GM19467 (cell line): ENCODE data around the gene DNAJA4.
"Not testable (repeated sequence)": the region's sequence is repeated elsewhere in the genome, so short reads cannot be mapped to it uniquely, and the experiment has no call there.

Experiments used
- ATAC-seq: cut with Tn5 transposase; IDR thresholded peaks from one replicate; pipeline ENCODE4 v1.9.1; 2021; ENCODE audit warnings: mild to moderate bottlenecking, moderate library complexity; ENCODE audit not compliant: unreplicated experiment

Gene DNAJA4

GRCh38 chr15:78243491-78243941 lies 20.8 kb upstream of the DNAJA4 start:
- ATAC-seq: no peak

DNA sequence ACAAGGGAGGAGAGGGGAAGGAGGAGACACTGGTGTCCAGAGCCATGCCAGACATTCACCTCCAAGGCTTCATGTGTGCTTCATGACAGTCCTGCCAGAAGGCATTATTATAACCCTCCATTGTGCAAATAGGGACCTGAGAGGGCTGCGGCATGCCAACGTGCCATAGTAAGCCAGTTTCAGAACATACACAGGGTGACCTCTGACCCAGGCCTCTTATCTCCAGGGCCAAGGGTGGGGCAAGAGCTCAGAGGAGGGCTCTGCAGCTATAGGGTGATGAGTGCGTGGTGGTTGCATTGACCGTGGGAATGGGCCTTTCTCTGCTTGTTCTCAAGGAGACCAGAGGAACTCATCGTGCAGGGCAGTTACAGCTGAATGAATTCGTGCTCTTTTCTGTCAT lies 20.3 kb upstream of the DNAJA4 start:
- no peak for ATAC-seq

DNA sequence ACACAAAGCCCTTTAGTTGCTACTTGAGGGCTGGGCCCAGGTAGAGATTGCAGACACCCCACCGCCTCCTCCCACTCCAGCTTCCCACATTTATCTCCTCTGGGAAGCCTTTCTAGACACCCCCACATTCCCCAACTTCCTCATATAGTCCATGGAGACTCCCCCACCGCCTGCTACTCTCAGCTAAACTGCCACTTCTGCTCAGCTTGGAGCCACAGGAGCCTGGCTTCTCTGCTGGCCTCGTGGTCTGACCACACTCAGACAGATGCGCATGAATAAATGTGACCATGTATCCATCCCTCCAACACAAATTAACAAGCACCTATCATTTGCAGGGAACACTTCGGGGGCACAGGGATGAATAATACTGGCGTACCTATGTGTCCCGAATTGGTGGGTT lies 19.5 kb upstream of the DNAJA4 start:
- no peak for ATAC-seq

DNA sequence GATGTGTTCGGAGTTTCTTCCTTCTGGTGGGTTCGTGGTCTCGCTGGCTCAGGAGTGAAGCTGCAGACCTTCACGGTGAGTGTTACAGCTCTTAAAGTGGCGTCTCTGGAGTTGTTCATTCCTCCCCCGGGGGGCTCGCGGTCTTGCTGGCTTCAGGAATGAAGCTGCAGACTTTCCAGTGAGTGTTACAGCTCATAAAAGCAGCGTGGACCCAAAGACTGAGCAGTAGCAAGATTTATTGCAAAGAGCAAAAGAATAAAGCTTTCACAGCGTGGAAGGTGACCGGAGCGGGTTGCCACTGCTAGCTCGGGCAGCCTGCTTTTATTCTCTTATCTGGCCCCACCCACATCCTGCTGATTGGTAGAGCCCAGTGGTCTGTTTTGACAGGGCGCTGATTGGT lies 19.0 kb upstream of the DNAJA4 start:
- ATAC-seq: not testable (repeated sequence)

- ATAC-seq: not testable (repeated sequence)
Observed at GRCh38 chr15:78245976-78246620, 18.3 kb upstream of the DNAJA4 start.

DNA sequence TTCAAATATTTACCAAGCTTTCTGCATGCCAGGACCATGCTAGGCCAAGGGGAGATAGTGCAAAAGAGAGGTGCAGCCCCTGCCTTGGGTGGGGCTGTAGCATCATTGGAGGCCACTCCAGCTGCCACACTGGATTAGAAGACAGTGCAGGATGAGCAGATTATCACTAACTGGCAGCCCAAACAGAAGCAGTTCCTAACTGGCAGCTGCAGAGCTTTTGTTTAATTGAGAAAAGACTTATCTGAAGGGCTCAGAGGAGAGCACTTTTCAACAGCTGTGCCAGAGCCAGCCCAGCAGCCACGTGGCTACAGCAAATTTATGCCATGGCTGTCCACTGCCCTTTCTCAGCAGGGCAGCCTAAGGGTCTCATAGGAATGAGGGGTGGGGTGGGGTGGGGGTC lies 16.5 kb upstream of the DNAJA4 start:
- ATAC-seq: no peak

- ATAC-seq: no peak
Observed at GRCh38 chr15:78249131-78249530, 15.2 kb upstream of the DNAJA4 start.

DNA sequence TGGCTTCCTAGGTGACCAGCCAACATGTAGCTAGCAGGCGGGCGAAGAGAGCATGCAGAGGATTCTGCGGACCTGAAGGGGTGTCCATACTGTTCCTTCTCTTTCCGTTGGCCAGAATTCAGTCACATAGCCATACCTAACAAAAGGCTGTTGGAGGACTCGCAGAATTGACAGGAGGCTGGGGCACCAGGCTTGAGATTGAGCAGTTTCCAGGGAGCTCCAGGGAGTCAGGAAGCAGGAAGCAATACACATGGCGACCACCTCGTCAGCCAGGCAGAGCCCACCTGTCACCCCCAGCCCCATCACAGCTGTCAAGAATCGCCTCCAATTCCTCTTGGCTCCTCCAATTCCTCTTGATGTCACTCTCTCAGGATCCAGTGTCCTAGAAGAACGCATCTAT lies 13.2 kb upstream of the DNAJA4 start:
- no peak for ATAC-seq

GRCh38 chr15:78255421-78256043 lies 8.8 kb upstream of the DNAJA4 start:
- ATAC-seq: no peak

GRCh38 chr15:78256044-78256437 lies 8.3 kb upstream of the DNAJA4 start:
- ATAC-seq: no peak

DNA sequence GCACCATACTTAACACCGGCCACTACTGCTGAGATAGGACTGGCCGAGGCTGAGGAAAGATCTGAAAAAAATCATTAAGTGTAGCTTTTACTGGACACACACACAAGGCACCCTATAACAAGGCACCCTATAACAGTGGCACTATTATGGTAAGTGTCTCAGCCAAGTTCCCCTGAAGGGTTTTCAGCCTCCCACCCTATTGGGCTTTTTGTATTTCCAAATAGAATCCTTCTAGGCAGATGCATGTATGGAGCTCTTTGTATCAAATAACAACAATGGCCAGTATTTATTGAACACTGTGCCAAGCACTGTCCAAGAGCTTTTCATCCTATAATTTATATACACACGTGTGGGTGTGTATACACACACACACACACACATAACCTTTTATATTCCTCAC lies 6.7 kb upstream of the DNAJA4 start:
- ATAC-seq: no peak

DNA sequence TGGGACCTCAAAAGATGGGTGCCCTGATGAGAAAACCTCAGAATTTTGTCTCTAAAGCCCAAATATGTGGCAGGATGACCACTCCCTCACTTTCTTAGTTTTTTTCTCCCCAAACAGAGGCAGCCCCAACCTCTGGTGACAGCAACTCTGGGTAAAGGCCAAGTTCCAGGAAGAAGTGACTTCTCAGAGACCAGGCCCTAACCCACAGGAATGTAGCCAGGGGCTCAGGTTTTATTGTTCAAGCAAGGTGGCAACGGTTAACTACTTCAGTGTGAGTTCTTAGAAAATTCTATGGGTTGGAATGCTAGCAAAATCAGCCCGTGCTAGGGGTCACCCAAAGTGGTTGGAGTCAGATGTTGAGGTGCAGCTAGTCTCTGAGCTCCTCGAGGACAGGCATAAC lies 5.1 kb upstream of the DNAJA4 start:
- ATAC-seq: no peak

- ATAC-seq: no peak
Observed at GRCh38 chr15:78260489-78260888, 3.9 kb upstream of the DNAJA4 start.

- no peak for ATAC-seq
Observed at GRCh38 chr15:78261062-78261461, 3.3 kb upstream of the DNAJA4 start.

GRCh38 chr15:78263351-78263781 lies 996 bp upstream of the DNAJA4 start:
- ATAC-seq: no peak

DNA sequence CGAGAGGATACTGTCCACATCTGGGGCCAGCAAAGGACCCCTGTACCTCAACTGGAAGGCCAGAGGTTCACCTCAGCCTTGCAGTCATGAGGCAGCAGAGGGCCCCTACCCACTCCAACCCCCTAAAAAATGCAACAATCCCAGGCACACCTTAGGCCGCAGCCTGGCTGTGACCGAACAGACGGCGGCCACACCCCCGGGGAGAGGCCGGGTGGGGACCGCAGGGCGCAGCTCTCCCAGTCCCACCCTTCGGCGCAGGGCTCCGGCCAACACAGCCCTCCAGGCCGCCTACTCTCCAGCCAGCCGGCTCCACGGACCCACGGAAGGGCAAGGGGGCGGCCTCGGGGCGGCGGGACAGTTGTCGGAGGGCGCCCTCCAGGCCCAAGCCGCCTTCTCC lies 457 bp upstream of the DNAJA4 start:
- no peak for ATAC-seq

DNA sequence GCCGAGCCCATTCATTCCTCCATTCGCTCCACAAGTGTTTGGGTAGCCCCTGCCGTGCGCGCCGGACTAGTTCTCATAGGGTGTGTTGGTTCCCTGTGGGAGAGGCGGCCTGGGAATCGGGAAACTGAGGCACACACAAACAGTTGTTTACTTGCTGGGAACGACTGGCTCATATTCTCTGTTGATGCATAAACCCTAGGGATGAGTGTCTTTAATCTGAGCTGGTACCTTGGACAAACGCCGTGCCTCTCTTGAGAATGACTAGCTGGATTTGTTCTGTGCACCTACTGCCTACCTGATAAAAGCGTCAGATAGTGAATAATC lies 737 bp downstream of the DNAJA4 start:
- ATAC-seq: no peak

GRCh38 chr15:78265752-78266224 lies 1.4 kb downstream of the DNAJA4 start:
- no peak for ATAC-seq

DNA sequence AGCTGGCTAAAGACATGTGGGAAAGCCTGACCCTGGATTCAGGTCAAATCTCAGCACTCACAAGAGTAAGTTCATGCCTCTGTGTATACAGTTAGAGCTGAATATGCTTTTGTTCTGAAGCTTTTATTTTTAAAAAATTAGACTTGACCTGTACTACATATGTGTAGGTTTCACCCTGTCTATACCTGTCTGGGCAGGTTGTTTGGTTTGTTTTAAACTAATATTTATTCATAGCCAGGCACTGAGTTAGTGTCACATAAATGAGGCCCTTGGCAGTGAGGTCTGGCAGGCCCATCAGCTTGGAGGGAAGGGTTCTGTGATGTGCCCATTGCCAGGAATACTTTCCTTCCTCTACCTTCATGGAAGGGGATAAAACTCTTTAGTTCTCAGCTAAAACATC lies 1.9 kb downstream of the DNAJA4 start:
- ATAC-seq: no peak

GRCh38 chr15:78266806-78267205 lies 2.4 kb downstream of the DNAJA4 start:
- ATAC-seq: no peak

DNA sequence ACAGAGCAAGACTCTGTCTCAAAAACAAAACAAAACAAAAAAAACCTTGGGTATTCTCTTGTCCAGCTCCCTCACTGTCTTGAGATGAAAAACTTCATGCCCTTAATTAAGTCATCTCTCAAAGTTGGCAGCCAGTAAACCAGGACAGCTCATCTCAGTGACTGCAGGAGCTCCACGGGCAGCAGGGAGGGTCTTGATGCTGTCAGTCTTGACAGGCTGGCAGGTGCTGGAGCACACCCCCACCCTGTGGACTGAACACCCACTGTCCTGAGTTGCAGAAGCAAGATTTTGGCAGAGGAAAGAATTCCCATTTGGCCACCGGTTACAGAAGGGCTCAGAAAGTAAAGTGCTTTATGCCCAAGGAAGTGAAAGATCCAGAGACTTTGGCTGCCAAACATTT lies 8.0 kb downstream of the DNAJA4 start:
- ATAC-seq: no peak

DNA sequence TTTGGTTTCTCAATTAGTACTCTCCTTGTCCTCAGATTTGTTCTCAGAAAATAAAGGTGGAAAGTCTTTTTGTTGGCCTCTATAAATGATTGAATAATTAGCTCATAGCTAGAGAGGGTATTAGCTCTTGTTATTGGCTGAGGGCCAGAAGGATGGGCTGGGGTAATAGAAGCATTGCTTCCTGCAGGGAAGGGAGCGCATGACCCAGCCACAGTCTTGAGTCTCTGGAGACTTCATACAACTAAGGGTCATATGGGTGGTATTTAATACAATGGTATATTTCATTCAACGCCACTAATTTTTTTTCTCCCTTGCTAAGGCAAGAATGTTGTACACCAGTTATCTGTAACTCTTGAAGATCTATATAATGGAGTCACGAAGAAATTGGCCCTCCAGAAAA lies 8.4 kb downstream of the DNAJA4 start:
- no peak for ATAC-seq

DNA sequence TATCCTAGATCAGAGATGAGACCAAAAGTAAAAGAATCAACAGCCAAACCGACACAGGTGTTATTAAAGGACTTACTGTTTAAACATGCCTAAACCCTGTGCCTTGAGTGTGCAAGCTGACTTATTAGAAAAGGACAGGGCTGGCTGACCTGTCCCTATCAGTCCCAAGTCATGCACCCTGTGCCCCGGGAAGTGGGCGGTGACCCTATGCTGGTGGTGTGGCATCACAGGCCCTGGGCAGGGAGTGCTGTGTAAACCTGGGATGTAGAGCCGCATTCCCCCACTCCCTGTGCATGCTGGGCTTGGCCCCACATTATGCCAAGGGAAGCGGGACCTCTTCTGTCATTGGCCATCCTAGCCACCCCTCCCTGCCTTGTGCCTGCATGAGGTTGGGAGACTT lies 10.6 kb downstream of the DNAJA4 start:
- no peak for ATAC-seq
